ENCODE data around the gene PANK4.

- TF ChIP-seq CTCF (IDR thresholded peaks at IDR 0.05; ENCODE audit: poor library complexity) (no peak), EZH2 (IDR thresholded peaks at IDR 0.05; ENCODE audit: borderline replicate concordance) (no peak), EZH2phosphoT487 (IDR thresholded peaks at IDR 0.05; ENCODE audit: low read depth, severe bottlenecking, unreplicated experiment) (no peak)
Observed at GRCh38 chr1:2557482-2558400, 31.3 kb upstream of the PANK4 start.
